ENCODE measurements around the gene GNB2. TPM values are rescaled to one million over a fixed set of nuclear protein-coding genes. Genes with fewer than 3 reads are reported as not detected.

GNB2 gene
- total and polyA plus RNA-seq, 2 of the 8 experiments (the other 6 are each of a cell fraction or from before 2014, with no cell fraction given): 157 to 260 TPM

- DNase-seq (ENCODE audit: low read depth in 1 of 2, low spot score in 2 of 2) (no peak), FAIRE-seq (no peak)
- H2BK5ac ChIP-seq (ENCODE audit: low read depth, low read length): no peak overlapping the region
- no peak overlapping the region for H4K5ac ChIP-seq (ENCODE audit: insufficient read length, low read depth, low read length)
- H3K27me3 ChIP-seq (replicated peaks in 1 of 4; ENCODE audit: control insufficient read depth in 3 of 4, extremely low read depth in 1 of 4, insufficient read depth in 3 of 4, low read length in 3 of 4): no peaks in the 10 kb centered on the region
- 90% methylated on average over 10 of the region's 10 CpGs; no CpG with 5 or more reads in 1 of the 2 experiments for WGBS, 2 experiments (ENCODE audit: extremely low coverage in 1 of 2, insufficient coverage in 1 of 2, insufficient read length in 1 of 2, insufficient replicate concordance in 2 of 2, low coverage in 1 of 2, low lambda C conversion rate in 2 of 2, missing lambda C conversion rate in 1 of 2)
- peaks cover 0 to 29% (median 16%) of the 10 kb centered on the region in 4 experiments; a peak in 6 of 7 replicates for H3K4me1 ChIP-seq (replicated peaks in 1 of 4; ENCODE audit: control insufficient read depth in 3 of 4, insufficient read depth in 4 of 4, low read length in 3 of 4)
- no peak overlapping the region; the same call in 1 of the 2 replicates for H2AK5ac ChIP-seq (ENCODE audit: low read depth, low read length)
- H2BK12ac ChIP-seq (ENCODE audit: low read depth, low read length): no peak overlapping the region; the same call in 1 of the 2 replicates
- no peak for TF ChIP-seq TAF1 (IDR thresholded peaks at IDR 0.05; ENCODE audit: low read depth, low read length)
- TF ChIP-seq CTCF (IDR thresholded peaks at IDR 0.05; ENCODE audit: control extremely low read depth in 1 of 3, insufficient read depth in 1 of 3, low read depth in 1 of 3, low read length in 3 of 3): peak in 2 of 3 experiments; percentile 11 to 14; a peak in 2 of 4 replicates
- no peaks in the 10 kb centered on the region for H3K36me3 ChIP-seq (ENCODE audit: control insufficient read depth in 2 of 4, insufficient read depth in 4 of 4, low read length in 3 of 4)
- H3K23me2 ChIP-seq (ENCODE audit: low read depth, low read length): peaks cover 2% of the 10 kb centered on the region; the same call in 1 of the 2 replicates
- no peaks in the 10 kb centered on the region for H3K9me3 ChIP-seq (ENCODE audit: insufficient read depth in 2 of 2, low read depth in 1 of 2, low read length in 1 of 2)
- H4K91ac ChIP-seq (replicated peaks; ENCODE audit: insufficient read length, low read length): no peak overlapping the region
- H2BK15ac ChIP-seq (ENCODE audit: low read length): no peak overlapping the region
- H3K56ac ChIP-seq (replicated peaks; ENCODE audit: insufficient read length, low read depth, low read length): no peak overlapping the region
- H3K79me1 ChIP-seq (ENCODE audit: low read depth, low read length): no peaks in the 10 kb centered on the region
- H3K4me3 ChIP-seq (ENCODE audit: extremely low read depth in 1 of 4, insufficient read depth in 2 of 4, low read depth in 3 of 4, low read length in 4 of 4): no peak overlapping the region
- H3K79me2 ChIP-seq (ENCODE audit: control insufficient read depth in 1 of 2, insufficient read depth in 2 of 2, low read length in 2 of 2): no peaks in the 10 kb centered on the region
- H3K18ac ChIP-seq (ENCODE audit: extremely low read depth, low read length): no peak overlapping the region
- H2AFZ ChIP-seq (ENCODE audit: low read length): no peak overlapping the region
- CTCF ChIA-PET (ENCODE audit: partially characterized antibody): interaction anchor here (0.6 to 1.9 kb wide), 15 partner anchors 8 to 453 kb away, joined by 3 to 13 read pairs (median 3); no protein-coding TSS in a partner anchor
- no peak overlapping the region for H4K8ac ChIP-seq (ENCODE audit: extremely low read depth, insufficient read depth, low read length)
- no peak overlapping the region for H3K14ac ChIP-seq (ENCODE audit: insufficient read length)
- no peak overlapping the region for H2BK20ac ChIP-seq (ENCODE audit: low read length)
- POLR2A ChIA-PET (ENCODE audit: partially characterized antibody): interaction anchor here (0.6 to 2.0 kb wide), 6 partner anchors 13 to 185 kb away, joined by 3 to 5 read pairs (median 4); partner anchors contain the start of gene ACTL6B
- peak overlapping the region; percentile 7 to 40; a peak in 1 of 4 replicates for H3K4me2 ChIP-seq (ENCODE audit: insufficient read depth in 1 of 2, low read depth in 2 of 2, low read length in 2 of 2)
- H3K23ac ChIP-seq (ENCODE audit: insufficient read length): no peak overlapping the region
- no peak overlapping the region for H3K9ac ChIP-seq (replicated peaks in 1 of 4; ENCODE audit: extremely low read depth in 1 of 4, low read depth in 3 of 4, low read length in 3 of 4)
- H4K20me1 ChIP-seq (replicated peaks in 1 of 2; ENCODE audit: control insufficient read depth in 1 of 2, insufficient read depth in 2 of 2, low read length in 2 of 2): no peaks in the 10 kb centered on the region
- H3K27ac ChIP-seq (ENCODE audit: low read depth, low read length): no peak overlapping the region
- H2BK120ac ChIP-seq (replicated peaks; ENCODE audit: low read depth, low read length): no peak overlapping the region
- H3K4ac ChIP-seq (replicated peaks; ENCODE audit: insufficient read length, low read depth, low read length): no peak overlapping the region
Measured at GRCh38 chr7:100641860-100642533, 31.5 kb upstream of the GNB2 start.
